ENCODE results near the gene CARD10.

CARD10 gene, protein sequence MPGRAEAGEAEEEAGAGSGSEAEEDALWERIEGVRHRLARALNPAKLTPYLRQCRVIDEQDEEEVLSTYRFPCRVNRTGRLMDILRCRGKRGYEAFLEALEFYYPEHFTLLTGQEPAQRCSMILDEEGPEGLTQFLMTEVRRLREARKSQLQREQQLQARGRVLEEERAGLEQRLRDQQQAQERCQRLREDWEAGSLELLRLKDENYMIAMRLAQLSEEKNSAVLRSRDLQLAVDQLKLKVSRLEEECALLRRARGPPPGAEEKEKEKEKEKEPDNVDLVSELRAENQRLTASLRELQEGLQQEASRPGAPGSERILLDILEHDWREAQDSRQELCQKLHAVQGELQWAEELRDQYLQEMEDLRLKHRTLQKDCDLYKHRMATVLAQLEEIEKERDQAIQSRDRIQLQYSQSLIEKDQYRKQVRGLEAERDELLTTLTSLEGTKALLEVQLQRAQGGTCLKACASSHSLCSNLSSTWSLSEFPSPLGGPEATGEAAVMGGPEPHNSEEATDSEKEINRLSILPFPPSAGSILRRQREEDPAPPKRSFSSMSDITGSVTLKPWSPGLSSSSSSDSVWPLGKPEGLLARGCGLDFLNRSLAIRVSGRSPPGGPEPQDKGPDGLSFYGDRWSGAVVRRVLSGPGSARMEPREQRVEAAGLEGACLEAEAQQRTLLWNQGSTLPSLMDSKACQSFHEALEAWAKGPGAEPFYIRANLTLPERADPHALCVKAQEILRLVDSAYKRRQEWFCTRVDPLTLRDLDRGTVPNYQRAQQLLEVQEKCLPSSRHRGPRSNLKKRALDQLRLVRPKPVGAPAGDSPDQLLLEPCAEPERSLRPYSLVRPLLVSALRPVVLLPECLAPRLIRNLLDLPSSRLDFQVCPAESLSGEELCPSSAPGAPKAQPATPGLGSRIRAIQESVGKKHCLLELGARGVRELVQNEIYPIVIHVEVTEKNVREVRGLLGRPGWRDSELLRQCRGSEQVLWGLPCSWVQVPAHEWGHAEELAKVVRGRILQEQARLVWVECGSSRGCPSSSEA

DNA sequence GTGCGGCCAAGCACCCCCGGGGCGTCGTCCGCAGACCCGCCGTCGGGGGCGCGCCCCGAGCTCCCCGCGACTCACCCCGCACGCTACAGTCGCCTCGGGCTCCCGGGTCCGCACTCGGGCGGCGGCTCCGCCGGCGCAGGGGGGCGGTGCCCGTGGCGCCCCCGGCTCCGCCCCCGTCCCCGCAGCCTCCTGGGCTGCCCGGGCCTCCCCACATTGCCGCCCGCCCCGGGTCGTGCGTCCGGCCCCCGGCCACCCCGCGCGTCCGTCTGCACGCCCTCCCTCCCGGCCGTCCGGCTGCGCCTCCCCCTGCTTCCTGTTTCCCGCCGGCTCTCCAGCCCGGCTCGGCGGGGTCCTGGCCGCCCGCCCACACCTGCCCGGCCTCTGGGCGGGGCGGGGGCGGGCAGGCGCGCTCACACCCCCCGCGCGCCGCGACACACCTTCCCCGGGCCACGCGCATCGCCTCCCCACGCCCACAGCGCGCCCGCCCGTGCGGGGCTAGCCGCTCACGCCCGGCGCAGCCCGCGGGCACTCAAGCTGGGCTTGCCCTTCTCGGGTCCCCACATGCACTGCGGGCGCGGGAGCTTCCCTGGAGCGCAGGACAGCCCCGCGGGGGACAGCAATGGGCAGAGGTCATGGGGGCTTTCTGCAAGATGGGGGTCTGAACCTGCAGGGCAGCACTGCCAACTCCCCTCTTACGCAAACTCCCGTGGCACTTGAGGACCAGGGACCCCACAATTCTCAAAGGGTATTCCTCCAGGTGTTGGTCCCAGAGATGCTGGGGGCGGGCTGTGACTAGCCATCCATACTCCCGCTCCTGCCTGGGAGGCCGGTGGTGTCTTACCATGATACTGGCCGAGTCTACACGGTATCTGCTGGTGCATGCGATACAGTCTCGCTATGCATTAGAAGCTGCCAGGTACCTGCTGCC is at the start of gene CARD10:
CARD10 (minus strand) TSS at position 148 of the 928 bp plus-strand sequence. CDS start 215 bp downstream, outside the sequence.
- DNase-seq: peak in 1 of 2 donors; percentile 10

DNA sequence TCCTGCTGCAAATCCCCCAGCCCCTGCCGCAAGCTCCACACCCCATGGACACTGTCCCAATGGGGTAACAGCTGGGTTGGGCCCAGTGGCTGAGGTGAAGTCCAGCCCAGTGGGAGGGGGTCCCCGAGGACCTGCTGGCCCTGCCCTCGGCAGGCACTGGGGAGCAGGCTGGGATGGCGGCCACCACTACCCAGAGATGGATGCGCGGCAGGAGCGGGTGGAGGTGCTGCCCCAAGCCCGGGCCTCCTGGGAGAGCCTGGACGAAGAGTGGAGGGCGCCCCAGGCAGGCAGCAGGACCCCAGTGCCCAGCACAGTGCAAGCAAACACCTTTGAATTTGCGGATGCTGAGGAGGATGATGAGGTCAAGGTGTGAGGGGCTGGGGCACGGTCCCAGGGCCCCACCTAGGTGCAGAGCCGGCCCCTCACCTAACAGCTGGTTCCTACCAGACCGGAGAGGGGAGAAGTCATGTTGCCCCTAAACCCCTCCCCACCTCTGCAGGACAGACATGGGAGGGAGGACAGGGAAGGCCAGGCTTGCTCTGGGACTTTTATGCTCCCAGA is 49.3 kb upstream of the CARD10 start:
- DNase-seq: no peak

DNA sequence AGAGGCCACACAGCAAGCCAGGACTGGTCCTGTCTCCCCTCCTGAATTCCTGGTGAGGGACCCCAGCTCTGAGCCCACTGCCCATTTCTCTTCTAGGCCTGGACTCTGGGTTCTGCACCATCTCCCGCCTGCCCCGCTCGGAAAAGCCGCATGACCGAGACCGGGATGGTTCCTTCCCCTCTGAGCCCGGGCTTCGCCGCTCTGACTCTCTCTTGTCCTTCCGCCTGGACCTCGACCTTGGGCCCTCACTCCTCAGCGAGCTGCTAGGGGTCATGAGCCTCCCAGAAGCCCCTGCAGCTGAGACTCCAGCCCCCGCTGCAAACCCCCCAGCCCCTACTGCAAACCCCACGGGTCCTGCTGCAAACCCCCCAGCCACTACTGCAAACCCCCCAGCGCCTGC is 48.8 kb upstream of the CARD10 start:
- no peak for DNase-seq

DNA sequence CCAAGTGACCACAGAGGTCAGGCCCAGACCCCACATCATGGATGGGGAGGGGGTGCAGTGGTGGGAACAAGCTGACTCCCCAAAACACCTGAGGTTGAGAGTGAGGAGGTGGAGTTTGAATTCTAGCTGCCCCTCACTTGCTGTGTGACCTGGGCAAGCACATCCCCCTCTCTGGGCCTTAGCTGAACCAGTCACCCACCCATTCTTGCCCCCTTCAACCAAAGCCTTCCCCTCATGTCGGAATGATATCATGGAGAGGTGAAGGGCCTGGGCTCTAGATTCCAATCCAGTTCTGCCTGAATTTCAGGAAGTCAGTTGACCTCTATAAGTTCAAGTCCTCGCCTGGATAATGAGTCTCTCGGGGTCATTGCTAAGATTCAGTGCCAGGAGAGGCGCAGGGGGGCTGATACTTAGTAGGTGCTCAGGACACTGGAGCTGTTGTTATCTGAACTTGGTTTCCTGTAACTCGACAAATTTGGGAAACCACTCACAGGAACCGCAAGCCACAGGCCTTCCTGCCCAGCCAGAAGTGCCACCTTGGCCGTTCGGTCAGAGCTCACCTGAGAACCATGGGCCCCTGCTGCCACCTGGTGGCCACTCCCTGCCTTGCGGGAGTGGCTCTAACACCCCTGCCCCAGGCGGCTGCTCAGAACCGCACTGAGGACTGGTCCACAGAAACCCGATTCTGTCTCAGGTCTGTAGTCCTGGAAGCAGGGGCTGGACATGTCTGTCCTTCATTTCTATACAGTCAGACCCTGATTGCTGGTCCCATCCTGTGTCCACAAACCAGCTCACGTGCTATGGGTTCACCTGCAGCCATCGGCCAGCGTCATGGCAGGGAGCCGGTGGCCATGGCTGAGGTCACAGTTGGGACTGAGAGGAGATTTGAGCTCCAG is 47.9 kb upstream of the CARD10 start:
- peak; percentile 86 to 91 for DNase-seq

DNA sequence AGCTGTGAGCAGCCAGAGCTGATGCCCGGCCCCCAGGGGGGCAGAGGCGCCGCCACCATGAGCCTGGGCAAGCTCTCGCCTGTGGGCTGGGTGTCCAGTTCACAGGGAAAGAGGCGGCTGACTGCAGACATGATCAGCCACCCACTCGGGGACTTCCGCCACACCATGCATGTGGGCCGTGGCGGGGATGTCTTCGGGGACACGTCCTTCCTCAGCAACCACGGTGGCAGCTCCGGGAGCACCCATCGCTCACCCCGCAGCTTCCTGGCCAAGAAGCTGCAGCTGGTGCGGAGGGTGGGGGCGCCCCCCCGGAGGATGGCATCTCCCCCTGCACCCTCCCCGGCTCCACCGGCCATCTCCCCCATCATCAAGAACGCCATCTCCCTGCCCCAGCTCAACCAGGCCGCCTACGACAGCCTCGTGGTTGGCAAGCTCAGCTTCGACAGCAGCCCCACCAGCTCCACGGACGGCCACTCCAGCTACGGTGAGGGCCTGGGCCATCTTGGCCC is 47.2 kb upstream of the CARD10 start:
- peak; percentile 25 to 43 for DNase-seq

DNA sequence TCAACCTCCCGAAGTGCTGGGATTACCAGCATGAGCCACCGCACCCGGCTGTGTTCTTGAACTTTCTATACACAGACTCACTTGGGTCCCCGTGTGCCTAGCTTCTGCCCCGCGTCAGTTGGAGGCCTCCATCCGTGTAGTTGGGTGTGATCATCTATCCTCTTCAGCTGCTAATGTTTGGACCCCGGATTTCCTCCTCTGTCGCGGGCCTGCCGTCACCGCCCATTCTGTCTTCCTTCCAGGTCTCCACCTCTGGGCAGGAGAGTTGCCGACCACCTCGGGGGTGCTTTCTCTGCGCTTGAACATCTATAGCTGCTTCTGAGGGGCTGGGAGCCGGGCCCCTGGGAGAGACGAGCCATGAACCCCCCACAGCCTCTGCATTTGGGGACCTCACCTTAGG is 46.6 kb upstream of the CARD10 start:
- DNase-seq: no peak

DNA sequence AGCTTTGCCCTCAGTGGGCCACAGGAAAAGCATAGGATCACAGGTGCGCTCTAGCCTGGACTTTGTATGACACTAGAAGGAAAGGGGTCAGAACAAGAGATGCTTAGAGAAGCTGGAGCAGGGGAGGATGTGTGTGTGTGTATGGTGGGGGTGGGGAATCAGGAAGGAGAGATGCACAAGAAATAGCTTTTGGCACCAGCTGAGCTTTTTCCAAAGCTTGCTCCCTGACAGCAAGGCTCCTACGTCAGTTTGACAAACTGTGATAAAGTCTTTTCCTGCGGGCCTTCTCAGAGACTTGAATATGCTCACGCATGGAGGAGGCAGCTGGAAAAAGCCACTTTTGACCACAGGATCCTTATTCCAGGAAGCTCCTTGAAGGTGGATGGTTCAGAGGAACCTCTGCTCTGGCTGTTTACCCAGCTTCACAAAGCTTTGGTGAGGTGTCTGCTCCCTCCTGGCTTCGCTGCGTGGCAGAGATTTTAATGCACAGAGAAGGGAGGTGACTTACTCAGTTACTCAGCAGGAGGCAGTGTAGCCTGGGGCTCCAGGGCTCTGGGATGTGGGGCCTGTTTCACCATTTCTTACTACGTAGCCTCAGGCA is 45.0 kb upstream of the CARD10 start:
- DNase-seq: no peak

DNA sequence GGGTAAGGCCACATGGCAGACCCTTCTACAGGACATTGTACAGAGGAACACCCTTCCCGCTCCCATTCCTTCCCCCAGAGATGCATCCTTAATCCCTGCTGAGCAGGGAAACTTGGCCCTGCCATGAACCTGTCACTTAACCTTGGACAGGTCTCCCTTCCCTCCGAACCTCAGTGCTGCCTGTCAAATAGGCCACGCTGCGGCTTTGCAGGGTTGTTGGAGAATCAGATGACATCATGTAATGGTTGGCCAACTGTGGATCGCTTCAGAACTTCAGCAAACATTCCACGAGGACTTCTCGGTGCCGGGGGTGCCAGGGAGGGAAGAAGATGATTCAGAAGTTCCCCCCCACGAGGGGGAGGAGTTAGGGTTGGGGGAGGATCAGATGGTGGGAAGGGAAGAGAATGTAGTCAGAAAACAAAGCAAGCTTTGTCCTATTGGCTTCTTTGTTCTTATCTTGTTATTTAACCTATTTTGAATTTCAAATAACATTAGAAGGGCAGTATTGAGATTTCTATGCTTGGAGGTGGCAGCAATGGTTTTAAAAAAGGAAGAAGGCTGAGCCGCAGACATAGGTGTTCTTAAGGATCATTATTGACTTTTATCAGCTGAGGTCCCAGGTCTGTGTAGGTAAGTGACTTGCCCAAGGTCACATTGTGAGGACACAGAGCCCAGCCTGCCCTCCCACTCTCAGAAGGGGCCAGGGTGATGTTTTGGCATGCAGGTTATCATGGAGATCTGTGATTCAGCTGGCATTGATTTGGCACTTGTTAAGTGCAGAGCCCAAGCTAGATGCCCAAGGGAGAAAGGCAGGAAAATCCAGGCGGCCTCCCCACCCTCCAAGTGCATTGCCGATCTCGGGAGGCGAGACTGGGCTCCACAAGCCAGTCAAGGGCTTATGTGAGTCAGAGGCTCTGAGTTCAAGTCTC is 44.2 kb upstream of the CARD10 start:
- DNase-seq: no peak

DNA sequence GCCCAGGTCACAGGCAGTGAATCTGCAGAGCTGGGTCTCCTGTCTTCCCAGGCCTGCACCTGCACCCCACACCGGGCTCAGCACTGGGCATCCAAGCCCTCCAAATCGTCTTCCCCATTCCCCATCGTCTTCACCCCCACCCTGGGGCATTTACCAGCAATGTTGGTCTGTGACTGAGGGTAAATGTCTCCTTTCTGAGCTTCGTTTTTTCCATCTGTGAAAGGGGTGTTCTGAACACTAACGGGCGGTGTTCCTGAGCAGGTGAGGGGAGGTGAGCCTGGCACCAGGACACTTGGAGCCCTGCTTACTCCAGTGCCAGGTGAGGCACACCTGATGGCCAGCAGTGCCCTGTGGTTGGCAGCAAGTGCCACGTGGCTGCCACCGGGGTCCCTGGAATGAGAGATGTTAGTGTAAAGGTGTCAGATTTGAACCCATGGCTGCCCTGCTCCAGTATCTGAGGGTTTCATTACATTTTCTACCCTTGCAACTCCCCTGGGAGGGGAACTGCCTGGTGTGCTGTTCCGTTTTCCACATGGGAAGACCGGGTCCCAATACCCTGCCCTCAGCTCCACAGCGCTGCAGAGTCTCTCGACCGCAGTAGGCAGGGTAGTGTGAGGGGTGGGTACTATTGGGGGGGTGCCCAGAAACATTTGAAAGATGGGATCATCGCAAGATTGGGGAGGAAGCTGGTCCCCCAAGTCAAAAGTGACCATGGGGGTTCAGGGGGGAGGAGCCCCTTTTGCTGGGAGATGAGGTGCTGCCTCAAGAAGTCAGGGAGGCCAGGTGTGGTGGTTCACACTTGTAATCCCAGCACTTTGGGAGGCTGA is 43.0 kb upstream of the CARD10 start:
- no peak for DNase-seq

DNA sequence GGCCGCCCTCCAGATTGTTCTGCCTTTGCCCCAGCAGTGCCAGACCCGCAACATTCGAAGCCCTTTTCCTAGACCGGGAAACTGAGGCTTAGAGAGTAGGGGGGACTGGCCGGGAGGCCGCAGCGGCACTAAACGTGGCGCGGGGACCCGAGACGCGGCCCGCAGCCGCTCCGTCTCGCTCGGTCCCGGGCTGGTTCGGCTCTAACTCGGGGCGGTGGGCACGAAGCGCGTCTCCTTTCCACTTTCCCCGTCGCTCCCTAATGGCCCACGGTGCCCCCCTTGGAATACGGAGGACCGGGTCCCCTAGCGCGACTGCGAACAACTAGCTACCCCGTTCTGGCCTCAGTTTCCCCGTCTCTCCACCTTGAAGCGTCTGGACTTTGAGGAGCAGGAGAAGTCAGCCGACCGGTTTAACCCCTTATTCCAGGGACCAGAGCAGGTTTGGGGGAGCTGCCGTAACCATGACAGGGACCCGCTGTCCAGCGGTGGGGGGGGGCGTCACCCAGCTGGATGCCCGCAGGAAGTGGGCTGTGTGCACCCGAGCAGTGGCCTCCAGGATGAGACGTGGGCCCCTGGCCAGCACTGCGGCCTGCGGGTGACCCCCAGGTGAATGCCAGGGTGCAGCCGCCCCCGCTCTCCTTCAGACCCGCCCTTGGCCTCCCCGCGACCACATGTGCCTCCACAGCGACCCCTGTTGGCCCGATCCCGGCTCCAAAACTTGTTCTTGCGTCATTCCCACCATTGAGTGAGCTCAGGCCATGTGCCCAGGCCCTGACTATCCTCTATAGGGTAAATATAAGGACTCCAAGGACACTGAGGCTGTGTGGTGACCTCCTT is 42.2 kb upstream of the CARD10 start:
- peak; percentile 78 to 83 for DNase-seq

DNA sequence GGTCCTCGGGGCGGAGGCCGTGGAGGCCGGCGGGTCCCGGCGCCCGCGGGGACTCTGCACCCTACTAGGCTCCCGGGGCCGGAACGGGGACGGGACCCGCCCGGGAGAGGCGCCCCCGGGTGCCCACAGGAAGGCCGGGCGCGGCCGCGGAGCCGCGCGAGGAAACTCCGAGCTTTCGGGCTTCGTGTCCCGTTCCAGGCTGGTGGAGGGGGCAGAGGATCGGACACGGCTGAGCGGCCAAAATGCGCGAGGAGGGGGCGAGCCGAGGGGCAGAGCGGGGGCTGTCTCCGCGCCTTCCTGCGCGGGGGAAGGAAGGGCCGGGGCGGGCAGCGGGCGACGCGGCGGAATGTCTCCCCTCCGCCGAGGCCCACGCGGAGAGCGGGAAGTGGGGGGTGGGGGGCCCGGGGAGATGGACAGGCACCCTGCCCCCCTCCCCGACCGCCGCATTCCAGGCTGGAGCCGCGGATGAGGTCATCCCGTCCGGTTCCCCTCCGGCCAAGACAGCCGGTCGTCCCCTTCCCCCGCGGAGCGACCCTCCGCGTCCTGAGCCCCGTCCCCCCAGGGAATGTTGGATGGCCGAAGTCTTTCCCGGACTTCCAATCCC is 41.5 kb upstream of the CARD10 start:
- DNase-seq: no peak

DNA sequence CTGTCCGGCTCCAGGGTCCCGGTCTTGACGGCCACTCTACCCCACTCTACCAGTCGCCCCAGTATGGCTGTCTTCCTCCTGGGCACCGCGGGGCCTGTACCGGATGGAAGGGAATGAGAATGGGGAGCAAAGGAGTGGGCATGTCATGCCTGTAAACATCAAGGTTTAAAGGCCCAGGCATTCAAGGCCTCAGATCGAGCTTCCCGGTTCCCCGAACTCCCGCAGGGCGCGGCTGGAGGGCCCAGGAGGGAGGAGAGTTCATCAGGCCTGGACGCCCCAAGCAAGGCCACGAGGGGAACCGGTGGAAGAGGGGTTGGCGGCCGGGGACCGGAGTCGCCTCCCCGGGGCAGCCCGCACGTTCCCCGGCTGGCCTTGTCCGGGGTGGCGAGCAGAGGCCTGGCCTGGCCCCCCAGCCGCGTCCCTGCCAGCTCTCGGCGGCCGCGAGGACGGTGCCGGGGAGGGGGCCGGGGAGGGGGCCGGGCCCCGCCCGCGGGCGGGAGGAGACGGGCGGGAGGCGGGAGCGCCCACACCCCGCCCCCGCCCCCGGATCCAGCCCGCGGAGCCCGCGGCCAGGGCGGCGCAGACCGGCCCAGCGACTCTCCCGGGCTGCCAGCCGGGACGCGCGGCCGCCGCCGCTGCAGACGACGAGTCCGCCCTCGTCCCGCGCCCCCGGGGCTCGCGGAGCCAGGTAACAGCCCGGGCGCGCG is 40.8 kb upstream of the CARD10 start, which contains the start of gene CDC42EP1:
CDC42EP1 (plus strand) TSS at position 580 of the 707 bp plus-strand sequence. CDS start 5,870 bp downstream, outside the sequence.
- DNase-seq: no peak

DNA sequence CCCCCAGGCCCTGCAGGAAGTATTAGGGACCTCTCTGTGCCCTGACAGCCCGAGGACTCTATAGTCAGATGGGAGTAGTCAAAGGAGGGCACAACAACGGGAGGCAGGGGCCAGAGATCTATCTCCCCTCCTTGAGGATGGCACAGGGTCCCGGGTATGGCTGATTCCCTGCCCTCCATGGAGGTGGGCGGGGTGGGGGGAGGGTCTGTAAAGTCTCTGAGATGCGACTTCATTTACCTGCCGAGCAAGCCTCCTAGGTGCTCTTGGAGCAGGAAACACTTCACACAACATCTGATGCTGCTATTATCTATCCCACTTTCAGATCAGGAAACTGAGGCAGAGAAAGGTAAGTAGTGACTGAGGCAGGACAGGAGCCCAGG is 40.3 kb upstream of the CARD10 start:
- DNase-seq: no peak

DNA sequence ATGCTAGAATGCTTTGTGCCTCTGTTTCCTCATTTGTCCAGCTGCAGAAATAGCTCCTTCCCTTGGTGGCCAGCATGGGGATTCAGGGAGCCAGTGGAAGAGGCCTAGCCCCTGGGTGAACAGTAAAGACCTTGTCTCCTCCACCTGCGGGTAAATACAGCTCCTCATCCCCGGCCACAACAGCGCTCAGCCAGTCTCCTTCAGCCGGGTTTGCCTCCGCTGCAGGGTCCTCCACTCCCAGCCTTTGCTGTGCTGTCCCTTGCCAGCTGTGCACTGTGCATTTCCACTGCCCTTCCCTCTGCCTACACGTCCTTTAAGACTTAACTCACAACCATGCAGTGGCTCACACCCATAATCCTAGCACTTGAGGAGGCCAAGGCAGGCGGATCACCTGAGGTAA is 39.6 kb upstream of the CARD10 start:
- no peak for DNase-seq

DNA sequence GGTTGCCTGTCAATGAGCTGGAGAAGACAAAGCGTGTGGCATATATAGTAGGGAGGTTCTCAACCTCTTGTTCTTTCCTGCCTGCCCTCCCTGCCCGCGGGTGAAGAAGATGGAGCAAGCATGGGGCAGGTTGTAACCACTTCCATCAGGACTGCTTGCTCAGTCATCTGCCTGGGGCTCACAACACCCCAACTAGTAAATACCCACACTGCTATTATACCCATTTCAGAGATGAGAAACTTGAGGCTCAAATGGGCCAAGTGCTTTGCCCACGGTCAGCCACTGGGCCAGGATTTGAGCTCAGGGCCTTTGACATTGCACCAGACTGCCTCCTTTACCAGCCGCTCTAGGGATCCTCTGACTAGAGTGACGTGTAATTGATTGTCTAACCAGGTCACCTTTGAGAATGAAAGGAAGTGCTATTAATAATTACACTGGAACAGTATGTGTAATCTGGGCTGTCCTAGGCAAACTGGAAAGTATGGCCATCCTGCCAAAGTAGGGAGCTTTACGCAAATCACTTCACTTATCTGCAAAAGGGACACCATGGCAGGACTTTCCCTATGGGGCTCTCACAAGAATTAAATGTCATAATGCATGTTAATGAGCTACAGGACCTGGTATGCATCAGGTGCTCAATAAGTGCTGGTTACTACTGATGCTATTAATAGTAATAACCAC is 38.2 kb upstream of the CARD10 start:
- no peak for DNase-seq
